HL-60 (cell line): Measurements from ENCODE around the gene CADM2.

Experiments used
- DNase-seq, 2 experiments: peaks; one replicate each; pipeline ENCODE4 v3.0.0-alpha.2; 2010 to 2020; ENCODE audit warnings: low read depth in 1 of 2, low spot score in 1 of 2
- H3K27ac ChIP-seq: fragments of 250-450 bp; sonication (Bioruptor Pico); replicated peaks from 2 replicates; pipeline ENCODE4 v1.5.1; 2020; ENCODE audit warnings: mild to moderate bottlenecking, moderate library complexity
- H3K27me3 ChIP-seq: fragments of 250-450 bp; sonication (Bioruptor Pico); 2 replicates; pipeline ENCODE4 v1.5.1; 2021; ENCODE audit warnings: mild to moderate bottlenecking, moderate library complexity; ENCODE audit not compliant: insufficient read depth, poor library complexity, severe bottlenecking
- H3K4me3 ChIP-seq: replicated peaks from 2 replicates; pipeline ENCODE4 v1.5.1; 2011; ENCODE audit warnings: mild to moderate bottlenecking, control low read depth, low read length; ENCODE audit not compliant: insufficient read depth
- GABPA ChIP-seq: IDR thresholded peaks from 2 replicates; pipeline ENCODE4 v1.6.1; 2012; ENCODE audit warnings: low read depth
- POLR2AphosphoS5 ChIP-seq: IDR thresholded peaks from 2 replicates; pipeline ENCODE4 v1.6.1; 2012; ENCODE audit warnings: low read depth
- SPI1 ChIP-seq: IDR thresholded peaks from 2 replicates; pipeline ENCODE4 v1.6.1; 2012; ENCODE audit warnings: low read depth, mild to moderate bottlenecking, borderline replicate concordance
- TF ChIP-seq, protein P1 (sequence below): IDR thresholded peaks from one replicate; pipeline ENCODE4 v1.5.1; 2011; ENCODE audit warnings: low read length, control low read depth, inconsistent platforms; ENCODE audit not compliant: insufficient read depth
- TF ChIP-seq, protein P2 (sequence below): IDR thresholded peaks from 2 replicates; pipeline ENCODE4 v1.6.1; 2012; ENCODE audit warnings: low read depth; ENCODE audit not compliant: insufficient replicate concordance

The CADM2 gene

DNA sequence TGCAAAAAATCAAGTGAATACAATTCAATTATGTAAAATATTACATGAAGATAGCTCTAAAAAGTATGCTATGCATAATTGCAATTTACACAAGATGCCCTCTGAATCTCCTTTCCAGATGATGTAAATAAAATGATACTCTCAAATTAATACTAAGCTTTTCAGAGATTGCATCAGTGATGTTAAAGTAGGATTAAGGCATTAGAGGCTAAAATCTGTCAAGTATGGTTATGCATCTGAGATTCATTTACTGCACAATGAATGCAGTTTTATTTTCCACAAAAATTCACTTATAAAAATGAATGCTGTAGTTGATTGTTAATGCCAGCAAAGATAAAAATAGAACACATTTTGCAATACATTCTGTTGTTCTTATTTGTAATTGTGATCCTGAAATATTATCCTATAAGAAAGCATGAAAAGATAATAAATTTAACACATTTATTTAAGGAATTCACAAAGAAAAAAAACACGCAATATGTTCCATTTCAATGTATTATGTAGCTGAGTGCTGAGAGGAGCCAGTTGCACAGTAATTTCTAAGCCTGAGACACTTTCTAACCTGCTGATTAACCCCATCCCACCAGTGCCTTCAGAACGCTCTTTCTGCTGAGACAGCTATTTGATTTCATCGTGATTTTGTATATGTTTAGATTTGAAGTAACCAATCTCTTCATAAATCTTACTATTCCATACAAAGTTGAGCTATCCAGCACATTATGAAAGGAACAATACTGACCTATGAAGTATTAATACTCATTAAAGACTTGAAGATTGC, 224.4 kb downstream of the CADM2 start:
- TF ChIP-seq POLR2AphosphoS5 (no peak), SPI1 (no peak), GABPA (no peak)
- TF ChIP-seq, protein P1, sequence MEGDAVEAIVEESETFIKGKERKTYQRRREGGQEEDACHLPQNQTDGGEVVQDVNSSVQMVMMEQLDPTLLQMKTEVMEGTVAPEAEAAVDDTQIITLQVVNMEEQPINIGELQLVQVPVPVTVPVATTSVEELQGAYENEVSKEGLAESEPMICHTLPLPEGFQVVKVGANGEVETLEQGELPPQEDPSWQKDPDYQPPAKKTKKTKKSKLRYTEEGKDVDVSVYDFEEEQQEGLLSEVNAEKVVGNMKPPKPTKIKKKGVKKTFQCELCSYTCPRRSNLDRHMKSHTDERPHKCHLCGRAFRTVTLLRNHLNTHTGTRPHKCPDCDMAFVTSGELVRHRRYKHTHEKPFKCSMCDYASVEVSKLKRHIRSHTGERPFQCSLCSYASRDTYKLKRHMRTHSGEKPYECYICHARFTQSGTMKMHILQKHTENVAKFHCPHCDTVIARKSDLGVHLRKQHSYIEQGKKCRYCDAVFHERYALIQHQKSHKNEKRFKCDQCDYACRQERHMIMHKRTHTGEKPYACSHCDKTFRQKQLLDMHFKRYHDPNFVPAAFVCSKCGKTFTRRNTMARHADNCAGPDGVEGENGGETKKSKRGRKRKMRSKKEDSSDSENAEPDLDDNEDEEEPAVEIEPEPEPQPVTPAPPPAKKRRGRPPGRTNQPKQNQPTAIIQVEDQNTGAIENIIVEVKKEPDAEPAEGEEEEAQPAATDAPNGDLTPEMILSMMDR = no peak
- TF ChIP-seq, protein P2, sequence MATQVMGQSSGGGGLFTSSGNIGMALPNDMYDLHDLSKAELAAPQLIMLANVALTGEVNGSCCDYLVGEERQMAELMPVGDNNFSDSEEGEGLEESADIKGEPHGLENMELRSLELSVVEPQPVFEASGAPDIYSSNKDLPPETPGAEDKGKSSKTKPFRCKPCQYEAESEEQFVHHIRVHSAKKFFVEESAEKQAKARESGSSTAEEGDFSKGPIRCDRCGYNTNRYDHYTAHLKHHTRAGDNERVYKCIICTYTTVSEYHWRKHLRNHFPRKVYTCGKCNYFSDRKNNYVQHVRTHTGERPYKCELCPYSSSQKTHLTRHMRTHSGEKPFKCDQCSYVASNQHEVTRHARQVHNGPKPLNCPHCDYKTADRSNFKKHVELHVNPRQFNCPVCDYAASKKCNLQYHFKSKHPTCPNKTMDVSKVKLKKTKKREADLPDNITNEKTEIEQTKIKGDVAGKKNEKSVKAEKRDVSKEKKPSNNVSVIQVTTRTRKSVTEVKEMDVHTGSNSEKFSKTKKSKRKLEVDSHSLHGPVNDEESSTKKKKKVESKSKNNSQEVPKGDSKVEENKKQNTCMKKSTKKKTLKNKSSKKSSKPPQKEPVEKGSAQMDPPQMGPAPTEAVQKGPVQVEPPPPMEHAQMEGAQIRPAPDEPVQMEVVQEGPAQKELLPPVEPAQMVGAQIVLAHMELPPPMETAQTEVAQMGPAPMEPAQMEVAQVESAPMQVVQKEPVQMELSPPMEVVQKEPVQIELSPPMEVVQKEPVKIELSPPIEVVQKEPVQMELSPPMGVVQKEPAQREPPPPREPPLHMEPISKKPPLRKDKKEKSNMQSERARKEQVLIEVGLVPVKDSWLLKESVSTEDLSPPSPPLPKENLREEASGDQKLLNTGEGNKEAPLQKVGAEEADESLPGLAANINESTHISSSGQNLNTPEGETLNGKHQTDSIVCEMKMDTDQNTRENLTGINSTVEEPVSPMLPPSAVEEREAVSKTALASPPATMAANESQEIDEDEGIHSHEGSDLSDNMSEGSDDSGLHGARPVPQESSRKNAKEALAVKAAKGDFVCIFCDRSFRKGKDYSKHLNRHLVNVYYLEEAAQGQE = no peak
- no peak overlapping the region for H3K4me3 ChIP-seq
- H3K27ac ChIP-seq = no peak overlapping the region
- DNase-seq = no peak
- no peaks in the 10 kb centered on the region for H3K27me3 ChIP-seq

DNA sequence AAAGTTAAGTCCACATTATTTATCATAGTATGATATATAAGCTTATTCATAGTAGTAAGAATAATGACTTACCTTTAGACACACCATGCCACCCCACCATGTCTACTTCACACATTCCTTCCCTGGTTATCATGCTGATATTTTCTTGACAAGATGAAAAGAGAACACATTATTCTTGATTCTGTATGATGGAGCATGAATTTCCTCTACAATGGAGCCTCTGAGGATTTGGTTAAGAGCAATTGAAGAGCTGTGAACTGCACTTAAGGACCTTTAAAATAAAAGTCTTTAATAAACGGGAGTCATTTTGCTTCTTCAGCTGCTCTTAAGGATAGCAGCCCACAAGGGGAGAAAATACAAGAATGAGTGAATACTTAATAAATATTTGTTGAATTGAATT, 226.7 kb downstream of the CADM2 start:
- H3K4me3 ChIP-seq = no peak overlapping the region
- DNase-seq = no peak
- H3K27me3 ChIP-seq = no peaks in the 10 kb centered on the region
- no peak for TF ChIP-seq GABPA
- no peak for TF ChIP-seq POLR2AphosphoS5
- TF ChIP-seq, protein P2 = no peak
- TF ChIP-seq SPI1 = no peak
- TF ChIP-seq, protein P1 = no peak
- no peak overlapping the region for H3K27ac ChIP-seq

DNA sequence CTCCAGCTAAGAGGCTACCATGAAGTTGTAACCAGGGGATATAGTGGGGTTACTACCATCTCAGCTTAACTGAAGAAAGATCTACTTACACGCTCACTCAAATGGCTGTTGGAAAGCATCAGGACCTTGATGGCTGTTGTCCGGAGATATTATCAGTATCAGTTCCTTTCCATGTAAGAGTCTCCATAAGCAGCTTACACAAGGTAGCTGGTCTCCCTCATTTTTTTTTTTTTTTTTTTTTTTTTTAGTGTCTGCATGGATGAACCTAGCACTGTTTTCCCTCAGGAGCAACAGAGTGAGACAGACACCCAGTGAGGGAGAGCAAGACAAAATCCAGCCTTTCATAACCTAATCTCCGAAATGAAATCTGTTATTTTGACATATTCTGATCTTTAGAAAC, 230.9 kb downstream of the CADM2 start:
- H3K4me3 ChIP-seq = no peak overlapping the region
- no peaks in the 10 kb centered on the region for H3K27me3 ChIP-seq
- DNase-seq = no peak
- no peak for TF ChIP-seq GABPA
- TF ChIP-seq, protein P2 = no peak
- no peak overlapping the region for H3K27ac ChIP-seq
